Measurements from ENCODE around the gene NGEF.

Gene NGEF

GRCh38 chr2:232873909-232874641 is 139.0 kb downstream of the NGEF start:
- TF ChIP-seq CTCF (conservative IDR thresholded peaks at IDR 0.05; ENCODE audit: low read length), result no peak
- DNase-seq (ENCODE audit: low read depth), result no peak
- no peak overlapping the region for H3K4me3 ChIP-seq (ENCODE audit: low read length)

GRCh38 chr2:232873292-232873908 is 139.7 kb downstream of the NGEF start:
- TF ChIP-seq CTCF (conservative IDR thresholded peaks at IDR 0.05; ENCODE audit: low read length), result no peak
- H3K4me3 ChIP-seq (ENCODE audit: low read length), result no peak overlapping the region
- no peak for DNase-seq (ENCODE audit: low read depth)

- no peak for DNase-seq (ENCODE audit: low read depth)
- TF ChIP-seq CTCF (conservative IDR thresholded peaks at IDR 0.05; ENCODE audit: low read length), result no peak
- H3K4me3 ChIP-seq (ENCODE audit: low read length), result no peak overlapping the region
Observed at GRCh38 chr2:232872826-232873225, 140.2 kb downstream of the NGEF start.

- no peak for TF ChIP-seq CTCF (conservative IDR thresholded peaks at IDR 0.05; ENCODE audit: low read length)
- DNase-seq (ENCODE audit: low read depth), result no peak
- no peak overlapping the region for H3K4me3 ChIP-seq (ENCODE audit: low read length)
Observed at GRCh38 chr2:232871835-232872736, 141.0 kb downstream of the NGEF start.

GRCh38 chr2:232871418-232871834 is 141.6 kb downstream of the NGEF start:
- no peak for TF ChIP-seq CTCF (conservative IDR thresholded peaks at IDR 0.05; ENCODE audit: low read length)
- DNase-seq (ENCODE audit: low read depth), result no peak
- H3K4me3 ChIP-seq (ENCODE audit: low read length), result no peak overlapping the region

GRCh38 chr2:232870766-232871371 is 142.2 kb downstream of the NGEF start:
- TF ChIP-seq CTCF (conservative IDR thresholded peaks at IDR 0.05; ENCODE audit: low read length), result no peak
- H3K4me3 ChIP-seq (ENCODE audit: low read length), result no peak overlapping the region

More at GRCh38 chr2:232870766-232871371, 142.2 kb downstream of the NGEF start:
- DNase-seq (ENCODE audit: low read depth), result no peak

Measured in AG10803 (cell line).